Osteocyte (in vitro differentiated cells): ENCODE measurements around the gene SAV1. TPM values are rescaled to one million over a fixed set of nuclear protein-coding genes. Genes with fewer than 3 reads are reported as not detected.

ENCODE experiments used
- DNase-seq: peaks from one replicate; pipeline ENCODE4 v3.0.0; 2021; ENCODE audit warnings: mixed read lengths; ENCODE audit not compliant: unreplicated experiment; ENCODE audit errors: extremely low spot score
- H3K27ac Mint-ChIP-seq: one replicate; pipeline ENCODE4 v1.8.0; 2021; ENCODE audit warnings: mild to moderate bottlenecking, mixed read lengths; ENCODE audit not compliant: unreplicated experiment
- H3K27me3 Mint-ChIP-seq: one replicate; pipeline ENCODE4 v1.8.0; 2021; ENCODE audit warnings: mixed read lengths; ENCODE audit not compliant: unreplicated experiment
- H3K36me3 Mint-ChIP-seq: one replicate; pipeline ENCODE4 v1.8.0; 2021; ENCODE audit warnings: mixed read lengths; ENCODE audit not compliant: unreplicated experiment
- H3K4me1 Mint-ChIP-seq: one replicate; pipeline ENCODE4 v1.8.0; 2021; ENCODE audit warnings: mixed read lengths; ENCODE audit not compliant: unreplicated experiment
- H3K4me3 Mint-ChIP-seq: one replicate; pipeline ENCODE4 v1.8.0; 2021; ENCODE audit warnings: mild to moderate bottlenecking, moderate library complexity, mixed read lengths; ENCODE audit not compliant: unreplicated experiment
- H3K9me3 Mint-ChIP-seq: one replicate; pipeline ENCODE4 v1.8.0; 2021; ENCODE audit warnings: mixed read lengths; ENCODE audit not compliant: unreplicated experiment
- total RNA-seq: library from RNA; stranded (reverse); gene quantifications from 2 replicates; pipeline ENCODE4 v1.2.1, GENCODE V29; 2021
- TF ChIP-seq, protein P1 (sequence below): fragments of 200-600 bp; sonication (generic); IDR thresholded peaks from 2 replicates; pipeline ENCODE4 v1.5.0; 2021; ENCODE audit warnings: antibody characterized with exemption, mild to moderate bottlenecking, moderate library complexity

Gene SAV1
- total RNA-seq, 1 donor from 2014 or later = 47.9 TPM

- peak overlapping the region; percentile 96 for H3K27ac Mint-ChIP-seq
- no peaks in the 10 kb centered on the region for H3K27me3 Mint-ChIP-seq
- no peaks in the 10 kb centered on the region for H3K9me3 Mint-ChIP-seq
- TF ChIP-seq, protein P1, sequence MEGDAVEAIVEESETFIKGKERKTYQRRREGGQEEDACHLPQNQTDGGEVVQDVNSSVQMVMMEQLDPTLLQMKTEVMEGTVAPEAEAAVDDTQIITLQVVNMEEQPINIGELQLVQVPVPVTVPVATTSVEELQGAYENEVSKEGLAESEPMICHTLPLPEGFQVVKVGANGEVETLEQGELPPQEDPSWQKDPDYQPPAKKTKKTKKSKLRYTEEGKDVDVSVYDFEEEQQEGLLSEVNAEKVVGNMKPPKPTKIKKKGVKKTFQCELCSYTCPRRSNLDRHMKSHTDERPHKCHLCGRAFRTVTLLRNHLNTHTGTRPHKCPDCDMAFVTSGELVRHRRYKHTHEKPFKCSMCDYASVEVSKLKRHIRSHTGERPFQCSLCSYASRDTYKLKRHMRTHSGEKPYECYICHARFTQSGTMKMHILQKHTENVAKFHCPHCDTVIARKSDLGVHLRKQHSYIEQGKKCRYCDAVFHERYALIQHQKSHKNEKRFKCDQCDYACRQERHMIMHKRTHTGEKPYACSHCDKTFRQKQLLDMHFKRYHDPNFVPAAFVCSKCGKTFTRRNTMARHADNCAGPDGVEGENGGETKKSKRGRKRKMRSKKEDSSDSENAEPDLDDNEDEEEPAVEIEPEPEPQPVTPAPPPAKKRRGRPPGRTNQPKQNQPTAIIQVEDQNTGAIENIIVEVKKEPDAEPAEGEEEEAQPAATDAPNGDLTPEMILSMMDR = no peak
- peaks cover 25% of the 10 kb centered on the region for H3K36me3 Mint-ChIP-seq
- DNase-seq = no peak
- peak overlapping the region; percentile 22 for H3K4me3 Mint-ChIP-seq
- peaks cover 61% of the 10 kb centered on the region for H3K4me1 Mint-ChIP-seq
These were observed 11.3 kb downstream of the SAV1 start for GRCh38 chr14:50656776-50657175.

GRCh38 chr14:50649691-50650090, 18.4 kb downstream of the SAV1 start:
- TF ChIP-seq, protein P1 = no peak
- H3K27ac Mint-ChIP-seq = peak overlapping the region; percentile 15
- H3K9me3 Mint-ChIP-seq = no peaks in the 10 kb centered on the region
- H3K4me1 Mint-ChIP-seq = peaks cover 29% of the 10 kb centered on the region
- peaks cover 24% of the 10 kb centered on the region for H3K36me3 Mint-ChIP-seq
- no peak overlapping the region for H3K4me3 Mint-ChIP-seq
- H3K27me3 Mint-ChIP-seq = no peaks in the 10 kb centered on the region
- no peak for DNase-seq

GRCh38 chr14:50647753-50648152, 20.4 kb downstream of the SAV1 start:
- no peaks in the 10 kb centered on the region for H3K27me3 Mint-ChIP-seq
- TF ChIP-seq, protein P1 = no peak
- peak overlapping the region; percentile 24 for H3K27ac Mint-ChIP-seq
- no peak for DNase-seq
- H3K9me3 Mint-ChIP-seq = no peaks in the 10 kb centered on the region
- peaks cover 22% of the 10 kb centered on the region for H3K4me1 Mint-ChIP-seq
- peaks cover 29% of the 10 kb centered on the region for H3K36me3 Mint-ChIP-seq
- H3K4me3 Mint-ChIP-seq = no peak overlapping the region

GRCh38 chr14:50647282-50647681, 20.8 kb downstream of the SAV1 start:
- TF ChIP-seq, protein P1 = no peak
- peaks cover 22% of the 10 kb centered on the region for H3K4me1 Mint-ChIP-seq
- H3K27ac Mint-ChIP-seq = peak overlapping the region; percentile 24
- H3K36me3 Mint-ChIP-seq = peaks cover 29% of the 10 kb centered on the region
- no peak overlapping the region for H3K4me3 Mint-ChIP-seq
- H3K27me3 Mint-ChIP-seq = no peaks in the 10 kb centered on the region
- H3K9me3 Mint-ChIP-seq = no peaks in the 10 kb centered on the region
- no peak for DNase-seq

DNA sequence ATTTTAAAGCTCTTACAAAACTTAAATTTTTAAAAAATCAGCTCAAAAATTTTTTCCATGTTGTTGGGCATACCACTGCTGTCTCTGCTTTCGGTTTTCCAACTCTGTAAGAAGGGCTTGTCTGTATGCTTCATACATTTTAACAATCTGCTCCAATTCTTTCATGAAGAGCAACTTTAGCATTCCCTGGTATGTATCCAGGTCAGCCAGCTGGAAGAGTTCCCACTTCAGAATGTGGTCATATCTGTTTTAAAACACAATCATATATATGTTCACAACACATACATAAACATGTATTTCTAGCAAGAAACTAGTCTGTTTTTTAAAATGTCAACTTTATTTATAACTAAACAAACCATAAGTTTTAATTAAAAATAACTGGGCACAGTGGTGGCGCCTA, 33.0 kb downstream of the SAV1 start:
- no peak overlapping the region for H3K4me3 Mint-ChIP-seq
- H3K27me3 Mint-ChIP-seq = no peaks in the 10 kb centered on the region

More for the DNA sequence above, 33.0 kb downstream of the SAV1 start:
- Mint-ChIP-seq H3K9me3 (no peaks in the 10 kb centered on the region), H3K36me3 (peaks cover 43% of the 10 kb centered on the region), H3K4me1 (peaks cover 16% of the 10 kb centered on the region), H3K27ac (no peak overlapping the region)
- TF ChIP-seq, protein P1 = no peak
- no peak for DNase-seq
